Caco-2 (cell line): ENCODE data around the gene CCDC170. TPM values are rescaled to one million over a fixed set of nuclear protein-coding genes. Genes with fewer than 3 reads are reported as not detected.

Source experiments
- BruUV-seq: library from RNA; stranded (reverse); fragments of 400-500 nt; replicated peaks from 2 replicates; lab custom pipeline; 2021; lab: Mats Ljungman, UMichigan
- CTCF ChIA-PET: fragments of 300-600 bp; sonication (Branson Sonifier 250); formaldehyde crosslinking; loops from one replicate; lab custom pipeline; 2022; ENCODE audit warnings: antibody characterized with exemption; lab: Charles Lee
- POLR2A ChIA-PET: fragments of 300-600 bp; sonication (Branson Sonifier 250); formaldehyde crosslinking; loops from one replicate; lab custom pipeline; 2022; ENCODE audit warnings: antibody characterized with exemption; lab: Charles Lee
- DNase-seq, 2 experiments: peaks; one replicate each; pipeline versions ENCODE4 v3.0.0 to v3.0.0-alpha.2; 2020 to 2022
- H3K27me3 ChIP-seq: replicated peaks from 2 replicates; pipeline ENCODE4 v1.6.0; 2011; ENCODE audit warnings: low read length; ENCODE audit not compliant: control insufficient read depth, insufficient read depth
- H3K36me3 ChIP-seq: 2 replicates; pipeline ENCODE4 v1.5.1; 2011; ENCODE audit warnings: low read length; ENCODE audit not compliant: control insufficient read depth, insufficient read depth
- H3K4me1 ChIP-seq: fragments of 250-450 bp; sonication (Bioruptor Pico); 2 replicates; pipeline ENCODE4 v1.5.1; 2020; ENCODE audit warnings: mild to moderate bottlenecking
- H3K4me3 ChIP-seq: 2 replicates; pipeline ENCODE4 v1.5.1; 2011; ENCODE audit warnings: low read depth, mild to moderate bottlenecking, control low read depth, low read length
- H3K9me3 ChIP-seq: fragments of 250-450 bp; sonication (Bioruptor Pico); 2 replicates; pipeline ENCODE4 v1.5.1; 2020; ENCODE audit warnings: mild to moderate bottlenecking, moderate library complexity
- H3K27ac Mint-ChIP-seq: one replicate; pipeline ENCODE4 v1.8.0; 2022; ENCODE audit warnings: mixed read lengths; ENCODE audit not compliant: unreplicated experiment
- H3K27me3 Mint-ChIP-seq: one replicate; pipeline ENCODE4 v1.8.0; 2022; ENCODE audit warnings: mixed read lengths; ENCODE audit not compliant: insufficient read depth, unreplicated experiment
- H3K36me3 Mint-ChIP-seq: one replicate; pipeline ENCODE4 v1.8.0; 2022; ENCODE audit warnings: mild to moderate bottlenecking, mixed read lengths; ENCODE audit not compliant: insufficient read depth, unreplicated experiment
- H3K4me1 Mint-ChIP-seq: one replicate; pipeline ENCODE4 v1.8.0; 2022; ENCODE audit warnings: low read depth, mixed read lengths; ENCODE audit not compliant: unreplicated experiment
- H3K4me3 Mint-ChIP-seq: one replicate; pipeline ENCODE4 v1.8.0; 2022; ENCODE audit warnings: mild to moderate bottlenecking, moderate library complexity, mixed read lengths; ENCODE audit not compliant: unreplicated experiment
- H3K9me3 Mint-ChIP-seq: one replicate; pipeline ENCODE4 v1.8.0; 2022; ENCODE audit warnings: mixed read lengths; ENCODE audit not compliant: unreplicated experiment
- CTCF ChIP-seq, 2 experiments: fragments of 200-600 bp in 1 of 2; IDR thresholded peaks; 1 replicate in 1 of 2; 2 replicates in 1 of 2; pipeline versions ENCODE4 v1.5.1 to v1.8.0; 2011 to 2022; ENCODE audit warnings: antibody characterized with exemption in 1 of 2, control low read depth in 1 of 2, inconsistent platforms in 1 of 2, low read depth in 1 of 2, low read length in 1 of 2, mild to moderate bottlenecking in 1 of 2, moderate library complexity in 1 of 2; ENCODE audit not compliant: insufficient read depth in 1 of 2, severe bottlenecking in 1 of 2, unreplicated experiment in 1 of 2
- intact Hi-C: fragments of 100-400 bp; cut with micrococcal nuclease; formaldehyde crosslinking; loops from one replicate; pipeline ENCODE4 v1.10.0; 2022; ENCODE audit not compliant: unreplicated experiment
- total RNA-seq: library from RNA; stranded (reverse); gene quantifications from 2 replicates; pipeline ENCODE4 v1.2.3, GENCODE V29; 2022

Gene CCDC170
- total RNA-seq, 1 experiment from 2014 or later, result 6.8 TPM

GRCh38 chr6:151614630-151615029 is 120.8 kb downstream of the CCDC170 start:
- Mint-ChIP-seq H3K27ac (no peak overlapping the region), H3K36me3 (no peaks in the 10 kb centered on the region), H3K27me3 (no peaks in the 10 kb centered on the region), H3K9me3 (no peaks in the 10 kb centered on the region), H3K4me1 (peaks cover 11% of the 10 kb centered on the region), H3K4me3 (no peak overlapping the region)
- Histone ChIP-seq H3K4me1 (no peaks in the 10 kb centered on the region), H3K36me3 (no peaks in the 10 kb centered on the region), H3K27me3 (no peaks in the 10 kb centered on the region), H3K4me3 (no peak overlapping the region), H3K9me3 (no peaks in the 10 kb centered on the region)
- no peak for DNase-seq
- intact Hi-C loops, result no loop called here
- no TSS peak for BruUV-seq
- ChIA-PET CTCF (no interaction called here), POLR2A (no interaction called here)
- TF ChIP-seq CTCF (IDR thresholded peaks at IDR 0.05; ENCODE audit: insufficient read depth in 1 of 2, low read depth in 1 of 2, low read length in 1 of 2, severe bottlenecking in 1 of 2, unreplicated experiment in 1 of 2), result no peak

GRCh38 chr6:151616091-151616513 is 122.3 kb downstream of the CCDC170 start:
- H3K9me3 ChIP-seq, result no peaks in the 10 kb centered on the region
- POLR2A ChIA-PET, result interaction anchor here (0.6 kb wide), 1 partner anchor 211 kb away, joined by 4 read pairs; no protein-coding TSS in a partner anchor
- H3K27me3 ChIP-seq, result no peaks in the 10 kb centered on the region
- no peaks in the 10 kb centered on the region for H3K36me3 ChIP-seq
- no peak for DNase-seq
- peaks cover 11% of the 10 kb centered on the region for H3K4me1 Mint-ChIP-seq
- no peak for TF ChIP-seq CTCF (IDR thresholded peaks at IDR 0.05; ENCODE audit: insufficient read depth in 1 of 2, low read depth in 1 of 2, low read length in 1 of 2, severe bottlenecking in 1 of 2, unreplicated experiment in 1 of 2)
- no peak overlapping the region for H3K27ac Mint-ChIP-seq
- no peaks in the 10 kb centered on the region for H3K4me1 ChIP-seq
- CTCF ChIA-PET, result no interaction called here
- H3K36me3 Mint-ChIP-seq, result no peaks in the 10 kb centered on the region
- no peak overlapping the region for H3K4me3 ChIP-seq
- H3K9me3 Mint-ChIP-seq, result no peaks in the 10 kb centered on the region
- no peaks in the 10 kb centered on the region for H3K27me3 Mint-ChIP-seq
- BruUV-seq, result no TSS peak
- no peak overlapping the region for H3K4me3 Mint-ChIP-seq
- intact Hi-C loops, result no loop called here

GRCh38 chr6:151616600-151616999 is 122.8 kb downstream of the CCDC170 start:
- BruUV-seq, result no TSS peak
- no peaks in the 10 kb centered on the region for H3K27me3 Mint-ChIP-seq
- peaks cover 11% of the 10 kb centered on the region for H3K4me1 Mint-ChIP-seq
- H3K27ac Mint-ChIP-seq, result no peak overlapping the region
- no peak for TF ChIP-seq CTCF (IDR thresholded peaks at IDR 0.05; ENCODE audit: insufficient read depth in 1 of 2, low read depth in 1 of 2, low read length in 1 of 2, severe bottlenecking in 1 of 2, unreplicated experiment in 1 of 2)
- H3K9me3 Mint-ChIP-seq, result no peaks in the 10 kb centered on the region
- H3K4me3 Mint-ChIP-seq, result no peak overlapping the region
- DNase-seq, result no peak
- Histone ChIP-seq H3K4me3 (no peak overlapping the region), H3K36me3 (no peaks in the 10 kb centered on the region), H3K9me3 (no peaks in the 10 kb centered on the region), H3K4me1 (no peaks in the 10 kb centered on the region), H3K27me3 (no peaks in the 10 kb centered on the region)
- ChIA-PET POLR2A (interaction anchor here (0.6 kb wide), 1 partner anchor 212 kb away, joined by 4 read pairs; no protein-coding TSS in a partner anchor), CTCF (no interaction called here)
- H3K36me3 Mint-ChIP-seq, result no peaks in the 10 kb centered on the region
- intact Hi-C loops, result no loop called here
